HG02623 (cell line): ENCODE results near the gene FTCD.
"Not testable (repeated sequence)": the region's sequence is repeated elsewhere in the genome, so short reads cannot be mapped to it uniquely, and the experiment has no call there.

Experiments used
- ATAC-seq: cut with Tn5 transposase; IDR thresholded peaks from one replicate; pipeline ENCODE4 v1.9.1; 2021; ENCODE audit warnings: moderate library complexity; ENCODE audit not compliant: unreplicated experiment

The FTCD gene

DNA sequence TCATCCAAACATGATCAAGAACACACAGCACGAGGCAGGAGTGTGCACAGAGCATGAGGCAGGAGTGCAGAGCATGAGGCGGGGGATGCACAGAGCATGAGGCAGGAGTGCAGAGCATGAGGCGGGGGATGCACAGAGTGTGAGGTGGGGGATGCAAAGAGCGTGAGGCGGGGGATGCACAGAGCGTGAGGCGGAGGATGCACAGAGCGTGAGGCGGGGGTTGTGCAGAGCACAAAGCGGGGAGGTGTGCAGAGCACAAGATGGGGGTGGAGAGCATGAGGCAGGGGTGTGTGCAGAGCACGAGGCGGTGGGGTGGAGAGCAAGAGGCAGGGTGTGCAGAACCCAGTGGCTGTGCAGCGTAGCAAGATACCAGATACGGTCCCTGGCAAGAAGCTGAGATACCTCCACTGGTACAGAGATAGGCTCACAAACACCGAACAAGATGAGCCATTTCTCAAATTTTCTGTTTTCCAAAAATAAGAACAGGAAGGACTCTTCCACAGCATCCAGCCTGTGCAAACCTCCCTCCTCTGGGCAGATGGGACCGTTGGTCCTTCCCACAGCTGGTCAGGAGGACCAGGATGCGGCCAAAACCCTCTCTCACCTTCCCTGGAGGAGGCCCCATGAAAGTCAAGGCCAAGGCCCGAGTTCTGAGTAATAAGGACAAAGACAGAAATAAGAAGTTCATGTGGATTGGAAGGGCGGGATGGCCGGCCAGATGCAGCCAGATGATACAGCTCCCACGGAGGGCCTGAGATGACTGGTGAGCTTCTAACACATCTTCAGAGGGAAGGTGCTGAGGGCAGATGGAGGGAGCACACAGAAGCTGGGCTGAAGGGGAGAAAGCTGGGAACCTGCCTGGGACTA, 16.9 kb upstream of the FTCD start:
- ATAC-seq = no peak

GRCh38 chr21:46171585-46171984, 16.2 kb upstream of the FTCD start:
- ATAC-seq = no peak

DNA sequence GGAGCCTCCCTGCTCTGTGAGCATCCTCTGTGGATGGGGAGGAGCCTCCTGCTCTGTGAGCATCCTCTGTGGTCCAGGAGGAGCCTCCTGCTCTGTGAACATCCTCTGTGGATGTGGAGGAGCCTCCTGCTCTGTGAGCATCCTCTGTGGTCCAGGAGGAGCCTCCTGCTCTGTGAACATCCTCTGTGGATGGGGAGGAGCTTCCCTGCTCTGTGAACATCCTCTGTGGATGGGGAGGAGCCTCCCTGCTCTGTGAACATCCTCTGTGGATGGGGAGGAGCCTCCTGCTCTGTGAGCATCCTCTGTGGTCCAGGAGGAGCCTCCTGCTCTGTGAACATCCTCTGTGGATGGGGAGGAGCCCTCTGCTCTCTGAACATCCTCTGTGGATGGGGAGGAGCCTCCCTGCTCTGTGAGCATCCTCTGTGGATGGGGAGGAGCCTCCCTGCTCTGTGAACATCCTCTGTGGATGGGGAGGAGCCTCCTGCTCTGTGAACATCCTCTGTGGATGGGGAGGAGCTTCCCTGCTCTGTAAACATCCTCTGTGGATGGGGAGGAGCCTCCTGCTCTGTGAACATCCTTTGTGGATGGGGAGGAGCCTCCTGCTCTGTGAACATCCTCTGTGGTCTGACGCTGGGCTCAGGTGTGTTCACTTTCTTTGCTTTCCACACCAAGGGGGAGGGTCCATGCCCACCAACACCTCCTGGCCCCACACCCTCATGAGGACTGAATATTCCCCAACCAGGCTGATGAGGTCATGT, 15.2 kb upstream of the FTCD start:
- ATAC-seq = not testable (repeated sequence)

DNA sequence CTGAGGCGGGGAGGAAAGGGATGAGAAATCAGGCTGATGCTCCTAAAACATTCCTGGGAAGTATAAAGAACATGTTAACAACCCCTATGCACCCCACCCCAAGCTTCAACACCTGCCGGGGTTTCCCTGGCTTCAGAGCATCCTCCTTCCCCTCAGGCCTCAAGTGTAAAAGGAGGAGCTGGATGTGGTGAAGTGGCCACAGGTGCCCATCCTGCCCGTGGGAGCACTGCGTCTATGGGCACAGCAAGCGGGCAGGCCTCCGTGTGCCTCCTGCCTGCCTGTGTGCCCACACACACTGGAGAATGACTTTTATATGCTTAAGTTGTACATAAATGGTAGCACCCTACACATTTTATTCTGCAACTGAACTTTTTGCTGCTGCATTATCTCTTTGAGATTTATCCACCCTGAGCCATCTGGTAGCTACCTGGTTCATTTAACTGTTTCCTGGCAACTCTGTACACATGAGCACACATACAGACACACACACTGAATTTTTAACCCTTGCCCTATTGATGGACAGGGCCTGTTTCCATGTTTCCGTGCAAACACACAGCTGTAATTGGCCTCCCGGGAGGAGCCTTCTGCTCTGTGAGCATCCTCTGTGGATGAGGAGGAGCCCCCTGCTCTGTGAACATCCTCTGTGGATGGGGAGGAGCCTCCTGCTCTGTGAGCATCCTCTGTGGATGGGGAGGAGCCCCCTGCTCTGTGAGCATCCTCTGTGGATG, 13.4 kb upstream of the FTCD start:
- ATAC-seq = no peak

DNA sequence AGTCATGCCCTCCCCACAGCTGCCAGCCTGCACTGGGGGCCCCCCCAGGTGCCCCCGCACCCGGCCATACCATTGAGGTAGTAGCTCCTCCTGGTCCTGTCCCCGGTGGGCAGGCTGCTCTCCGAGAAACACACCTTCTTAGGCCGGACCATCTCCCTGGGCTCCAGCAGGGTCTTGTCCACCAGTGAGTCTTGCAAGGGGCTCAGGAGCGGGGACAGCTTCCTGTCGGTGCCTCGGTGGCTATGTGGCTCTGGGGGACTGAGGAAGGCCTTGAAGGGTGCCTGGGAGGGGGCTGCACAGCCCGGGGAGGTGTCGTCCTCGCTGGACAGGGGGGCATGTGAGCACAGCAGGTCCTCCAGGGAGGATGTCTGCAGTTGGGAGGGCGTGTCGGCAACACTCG, 12.9 kb upstream of the FTCD start:
- ATAC-seq = no peak

DNA sequence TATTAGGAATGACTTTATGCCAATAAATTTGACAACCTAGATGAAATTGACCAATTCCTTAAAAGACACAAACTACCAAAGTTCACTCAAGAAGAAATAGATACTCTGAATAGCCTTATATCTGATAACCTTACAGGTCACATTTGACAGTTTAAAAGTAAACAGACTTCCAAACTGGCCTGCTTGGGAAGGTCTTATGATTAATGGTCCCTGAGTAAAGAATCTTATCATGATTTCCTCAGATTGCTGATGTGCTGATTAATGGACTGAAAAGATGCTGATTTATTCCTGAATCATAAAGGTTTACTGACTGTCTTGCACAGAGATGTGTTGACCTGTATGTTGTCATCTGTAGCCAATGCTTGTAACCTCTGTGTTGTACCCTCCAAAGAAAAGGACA, 9.7 kb upstream of the FTCD start:
- ATAC-seq = no peak

GRCh38 chr21:46163380-46163779, 8.0 kb upstream of the FTCD start:
- no peak for ATAC-seq

DNA sequence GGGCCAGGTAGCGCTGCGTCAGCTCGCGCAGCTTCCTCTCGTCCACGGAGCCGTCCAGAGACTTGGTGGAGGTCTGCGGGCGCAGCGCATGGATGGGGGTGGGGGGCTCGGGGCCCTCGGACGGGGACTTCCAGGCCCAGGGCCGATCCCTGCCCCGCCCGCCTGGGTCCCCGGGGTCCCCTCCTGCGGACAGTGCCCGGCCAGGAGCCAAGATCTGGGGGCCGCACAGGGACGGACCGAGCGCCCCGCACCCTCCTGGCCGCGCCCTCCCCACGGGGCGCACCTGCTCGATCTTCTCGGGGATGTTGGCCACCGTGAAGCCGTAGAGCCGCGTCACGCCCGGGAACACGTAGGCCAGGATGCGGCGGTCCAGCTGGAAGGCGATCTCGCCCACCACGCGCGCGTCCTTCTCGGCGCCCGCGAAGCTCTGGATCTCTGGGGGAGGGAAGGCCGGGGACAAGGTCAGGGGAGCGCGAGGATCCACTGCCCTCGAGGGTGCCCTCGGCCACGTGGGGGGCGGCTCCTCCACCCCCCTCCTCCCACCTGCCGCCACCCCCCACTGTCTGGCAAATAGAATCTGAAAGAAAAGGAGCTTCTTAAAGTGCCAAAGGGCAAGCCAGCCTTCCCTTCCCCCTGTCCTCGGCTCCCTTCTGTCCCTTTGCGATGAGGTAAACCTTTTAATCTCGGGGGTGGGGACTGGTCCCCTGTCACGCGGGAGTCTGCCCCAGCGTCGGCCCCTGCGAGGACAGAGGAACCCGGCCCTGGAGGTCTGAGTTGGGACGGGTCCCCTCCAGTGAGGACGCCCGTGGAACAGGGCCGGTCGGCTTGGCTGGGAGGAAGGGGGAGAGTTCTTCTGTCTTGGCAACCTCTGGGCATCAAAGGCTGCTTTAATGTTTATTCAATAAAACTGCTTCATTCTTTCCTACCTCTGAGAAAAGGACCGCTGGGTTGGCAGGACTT, 6.5 kb upstream of the FTCD start:
- no peak for ATAC-seq

GRCh38 chr21:46160907-46161632, 5.7 kb upstream of the FTCD start:
- no peak for ATAC-seq

GRCh38 chr21:46160657-46160906, 5.2 kb upstream of the FTCD start:
- ATAC-seq = no peak

GRCh38 chr21:46159841-46160656, 4.7 kb upstream of the FTCD start:
- ATAC-seq = no peak

GRCh38 chr21:46159390-46159789, 4.0 kb upstream of the FTCD start:
- no peak for ATAC-seq

GRCh38 chr21:46158666-46159300, 3.4 kb upstream of the FTCD start:
- ATAC-seq = no peak

DNA sequence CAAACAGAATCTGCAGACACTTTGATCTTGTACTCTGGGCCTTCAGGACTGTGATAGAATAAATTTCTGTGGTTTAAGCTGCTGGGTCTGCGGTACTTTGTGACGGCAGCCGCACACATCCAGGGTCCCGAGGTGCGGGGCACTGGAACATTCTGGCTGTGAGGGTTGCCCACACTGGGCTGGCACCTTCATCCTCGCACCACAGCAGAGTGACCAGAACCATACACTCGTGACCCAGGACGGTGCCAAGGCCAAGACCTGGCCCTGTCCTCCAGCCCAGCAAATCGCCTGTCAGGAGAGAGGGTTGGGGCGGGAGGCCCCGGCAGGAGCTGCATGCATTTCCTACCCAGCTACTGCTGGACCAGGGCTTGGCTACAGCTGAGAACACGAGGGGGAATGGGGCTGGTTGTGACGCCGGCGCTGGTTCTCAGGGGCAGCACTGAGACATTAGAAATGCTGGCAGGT, 2.6 kb upstream of the FTCD start:
- no peak for ATAC-seq

- no peak for ATAC-seq
Measured at GRCh38 chr21:46157396-46157986, 2.1 kb upstream of the FTCD start.

- ATAC-seq = no peak
Measured at GRCh38 chr21:46156678-46157077, 1.3 kb upstream of the FTCD start.

DNA sequence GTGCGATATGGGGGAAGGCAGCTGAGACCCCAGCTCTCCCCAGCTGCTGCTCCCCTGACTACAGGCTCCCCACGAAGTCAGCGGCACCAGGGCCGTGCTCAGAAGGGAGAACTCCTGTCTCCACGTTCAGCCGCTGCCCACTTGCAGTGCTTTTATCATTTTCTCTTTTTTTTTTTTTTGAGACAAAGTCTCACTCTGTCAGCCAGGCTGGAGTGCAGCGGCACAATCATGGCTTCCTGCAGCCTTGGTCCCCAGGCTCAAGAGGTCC, 933 bp upstream of the FTCD start:
- no peak for ATAC-seq

DNA sequence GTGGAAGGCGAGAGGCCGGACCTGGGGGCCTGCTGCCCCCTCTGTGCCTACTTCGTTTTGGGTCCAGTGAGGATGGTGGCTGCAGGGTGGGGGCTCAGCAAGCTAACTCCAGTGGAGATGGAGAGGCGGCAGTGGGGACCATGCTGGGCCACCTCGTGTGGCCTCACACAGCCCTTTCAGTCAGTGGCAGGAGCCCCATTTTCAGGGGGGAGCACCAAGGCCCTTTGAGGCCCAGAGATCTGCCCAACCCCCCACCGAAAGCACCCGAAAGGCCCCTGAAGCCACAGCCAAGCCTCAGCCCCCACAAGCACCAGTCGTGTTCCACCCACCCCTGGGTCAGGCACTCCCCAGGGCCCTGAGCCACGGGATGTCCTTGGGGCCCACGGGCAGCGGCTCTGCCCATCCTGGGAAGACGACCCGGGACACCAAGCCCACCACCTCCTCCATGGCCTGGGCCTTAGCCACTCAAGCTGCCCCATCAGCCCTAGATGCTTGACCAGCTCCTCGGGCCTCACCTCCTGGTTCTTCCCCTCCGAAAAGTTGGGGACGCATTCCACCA, 345 bp downstream of the FTCD start:
- no peak for ATAC-seq
